Activated T-cell treated with anti-CD3 and anti-CD28 coated beads, Interleukin-2, amount 50 U/mL, for 48 hours (primary cell): ENCODE measurements around the gene HYAL3.
"Not testable (repeated sequence)": the region's sequence is repeated elsewhere in the genome, so short reads cannot be mapped to it uniquely, and the experiment has no call there.

Source experiments
- DNase-seq, 2 experiments: peaks; one replicate each; pipeline ENCODE4 v3.0.0-alpha.2; 2020

The HYAL3 gene

DNA sequence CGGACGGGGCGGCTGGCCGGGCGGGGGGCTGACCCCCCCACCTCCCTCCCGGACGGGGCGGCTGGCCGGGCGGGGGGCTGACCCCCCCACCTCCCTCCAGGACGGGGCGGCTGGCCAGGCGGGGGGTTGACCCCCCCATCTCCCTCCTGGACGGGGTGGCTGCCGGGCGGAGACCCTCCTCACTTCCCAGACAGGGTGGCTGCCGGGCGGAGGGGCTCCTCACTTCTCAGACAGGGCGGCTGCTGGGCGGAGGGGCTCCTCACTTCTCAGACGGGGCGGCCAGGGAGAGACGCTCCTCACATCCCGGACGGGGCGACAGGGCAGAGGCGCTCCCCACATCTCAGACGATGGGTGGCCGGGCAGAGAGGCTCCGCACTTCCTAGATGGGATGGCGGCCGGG lies 12.8 kb upstream of the HYAL3 start:
- DNase-seq: not testable (repeated sequence)

DNA sequence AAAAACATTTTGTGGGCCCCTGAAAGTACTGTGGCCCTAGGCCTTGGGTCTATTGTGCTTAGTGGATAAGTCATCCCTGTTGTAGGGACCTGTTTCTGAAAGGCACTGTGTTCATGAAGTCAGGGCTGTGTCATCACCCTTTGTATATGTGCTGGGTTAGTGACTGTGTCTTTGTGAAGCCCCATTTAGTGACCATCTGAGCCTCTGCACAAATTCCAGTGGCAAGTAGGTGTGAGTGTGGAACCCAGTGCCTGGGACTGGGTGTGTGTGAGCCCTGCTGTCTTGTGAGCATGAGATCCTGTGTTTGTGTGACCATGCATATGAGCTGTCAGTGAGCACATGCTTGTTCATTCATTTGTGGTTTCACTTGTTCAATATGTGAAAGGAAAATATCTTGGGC lies 5.4 kb upstream of the HYAL3 start:
- DNase-seq: peak in 1 of 2 experiments; percentile 47

- DNase-seq: no peak
These were observed 4.0 kb upstream of the HYAL3 start, which contains the start of gene HYAL1 for GRCh38 chr3:50303013-50303815. HYAL1 (minus strand) TSS chr3:50303574; CDS start chr3:50302956, 618 bp downstream.

DNA sequence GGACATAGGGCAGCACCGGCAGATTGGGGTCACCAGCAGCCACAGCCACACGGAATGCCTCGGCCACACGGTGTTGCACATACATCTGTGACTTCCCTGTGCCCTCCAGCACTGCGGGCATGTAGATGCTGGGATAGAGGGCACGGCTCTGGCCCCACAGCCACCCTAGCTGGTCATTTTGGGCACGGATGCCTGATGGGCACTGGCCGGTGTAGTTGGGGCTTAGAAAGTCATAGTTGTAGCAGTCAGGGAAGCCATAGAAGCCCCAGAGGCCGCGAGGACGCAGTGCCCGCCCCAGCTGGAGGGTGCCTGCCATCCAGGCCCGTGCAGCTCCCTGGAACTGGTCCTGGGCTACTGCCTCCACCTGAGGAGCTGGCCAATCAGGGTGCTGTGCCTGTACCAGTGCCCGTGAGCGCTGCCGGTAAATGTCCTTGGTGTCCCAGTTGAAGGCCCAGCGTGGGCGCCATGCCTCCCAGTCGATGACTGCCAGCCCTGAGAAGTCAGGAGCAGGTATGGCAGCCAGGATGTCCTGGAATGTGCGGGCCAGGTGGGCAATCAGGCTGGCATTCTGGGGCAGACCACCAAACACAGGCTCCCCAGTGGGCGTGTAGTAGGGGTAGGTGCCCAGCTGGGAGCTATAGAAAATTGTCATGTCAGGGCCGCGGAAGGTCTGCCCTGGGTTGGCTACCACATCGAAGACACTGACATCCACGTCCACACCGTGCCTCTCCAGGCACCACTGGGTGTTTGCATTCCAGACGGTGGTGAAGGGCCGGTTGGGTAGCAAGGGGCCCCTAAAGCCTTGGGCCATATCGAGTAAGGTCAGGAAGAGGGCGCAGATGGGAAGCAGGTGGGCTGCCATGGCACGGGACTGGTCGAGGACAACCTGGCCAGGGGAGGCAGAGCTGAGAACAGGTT lies 3.1 kb upstream of the HYAL3 start:
- no peak for DNase-seq

DNA sequence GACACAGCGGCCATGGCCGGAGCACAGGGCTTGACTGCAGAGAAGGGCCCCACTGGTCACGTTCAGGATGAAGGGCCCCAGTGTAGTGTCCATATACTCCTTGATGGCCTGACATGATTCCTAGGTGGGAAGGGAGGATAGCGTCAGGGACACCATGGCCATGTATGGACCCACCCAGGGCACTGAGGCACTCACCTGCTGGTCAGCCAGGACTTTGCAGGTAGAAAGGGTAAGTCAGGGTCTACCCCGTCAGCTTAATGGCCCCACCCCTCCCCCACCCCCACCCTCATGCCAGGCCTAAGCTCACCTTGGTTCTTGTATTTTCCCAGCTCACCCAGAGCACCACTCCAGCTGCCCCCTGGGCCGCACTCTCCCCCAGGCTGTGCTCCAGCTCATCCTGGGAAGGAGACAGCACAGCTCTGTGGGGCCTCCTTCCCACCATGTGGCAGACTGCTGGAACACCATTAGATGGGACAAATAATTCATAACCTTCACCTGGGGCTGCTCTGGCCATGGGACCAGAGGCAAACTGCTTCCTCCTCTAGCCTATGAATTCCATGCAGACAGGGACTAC lies 1.6 kb upstream of the HYAL3 start:
- DNase-seq: no peak

- no peak for DNase-seq
These were observed 900 bp upstream of the HYAL3 start for GRCh38 chr3:50299929-50300680.

DNA sequence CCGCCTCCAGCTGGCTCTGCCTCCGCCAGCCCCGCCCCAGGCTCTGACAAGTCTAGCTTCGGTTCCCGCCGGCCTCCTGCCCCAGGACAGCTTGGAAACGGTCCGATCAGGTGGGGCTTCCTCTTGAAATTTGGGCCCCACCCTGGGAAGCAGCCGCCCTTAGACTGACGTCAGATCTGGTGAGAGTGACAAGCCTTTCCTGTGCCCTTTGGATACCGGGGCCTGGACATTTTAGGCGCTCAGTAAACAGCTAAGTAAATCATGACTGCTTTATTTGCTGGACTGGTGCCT lies 378 bp upstream of the HYAL3 start:
- DNase-seq: no peak

DNA sequence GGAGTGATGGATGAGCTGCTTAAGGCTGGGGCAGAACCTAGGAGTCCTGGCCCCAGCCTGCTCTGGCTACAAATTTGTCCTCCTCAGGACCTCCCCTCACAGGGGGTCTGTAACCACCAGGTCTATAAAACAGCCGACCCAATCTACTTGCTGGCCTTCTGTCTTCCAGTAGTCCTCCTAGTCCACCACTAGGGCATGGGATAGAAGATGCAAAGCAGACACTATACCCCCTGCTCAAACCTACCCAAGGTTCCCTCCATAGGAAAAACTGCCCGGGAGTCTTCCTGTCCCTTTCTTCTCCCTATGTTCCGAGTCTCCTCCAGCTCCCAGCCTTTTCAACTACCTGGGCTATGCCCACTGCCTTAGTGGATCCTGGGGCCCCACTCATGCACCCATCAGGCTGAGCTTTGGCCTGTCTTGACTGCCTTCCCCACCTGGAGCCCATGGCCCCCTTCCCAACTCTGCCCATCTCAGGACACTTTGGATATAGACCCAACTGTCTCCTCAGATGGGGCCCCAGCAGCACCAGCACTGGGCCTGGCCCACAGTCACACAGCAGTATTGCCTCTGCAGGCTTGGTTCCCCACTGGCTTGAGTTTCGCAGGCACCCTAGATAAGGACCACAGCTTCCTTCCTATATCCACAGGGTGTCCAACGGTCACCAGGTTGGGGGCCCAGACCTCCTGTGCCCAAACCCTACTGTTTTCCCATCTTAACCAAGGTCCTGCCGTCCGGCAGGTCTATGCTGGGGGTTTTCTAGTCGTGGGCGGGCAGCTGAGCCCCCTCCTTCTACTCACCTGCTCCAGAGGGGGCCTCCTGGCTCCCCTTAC lies 1.1 kb downstream of the HYAL3 start:
- DNase-seq: no peak

- no peak for DNase-seq
These were observed 1.8 kb downstream of the HYAL3 start for GRCh38 chr3:50297384-50297775.

GRCh38 chr3:50296721-50297383 lies 2.4 kb downstream of the HYAL3 start:
- DNase-seq: no peak

DNA sequence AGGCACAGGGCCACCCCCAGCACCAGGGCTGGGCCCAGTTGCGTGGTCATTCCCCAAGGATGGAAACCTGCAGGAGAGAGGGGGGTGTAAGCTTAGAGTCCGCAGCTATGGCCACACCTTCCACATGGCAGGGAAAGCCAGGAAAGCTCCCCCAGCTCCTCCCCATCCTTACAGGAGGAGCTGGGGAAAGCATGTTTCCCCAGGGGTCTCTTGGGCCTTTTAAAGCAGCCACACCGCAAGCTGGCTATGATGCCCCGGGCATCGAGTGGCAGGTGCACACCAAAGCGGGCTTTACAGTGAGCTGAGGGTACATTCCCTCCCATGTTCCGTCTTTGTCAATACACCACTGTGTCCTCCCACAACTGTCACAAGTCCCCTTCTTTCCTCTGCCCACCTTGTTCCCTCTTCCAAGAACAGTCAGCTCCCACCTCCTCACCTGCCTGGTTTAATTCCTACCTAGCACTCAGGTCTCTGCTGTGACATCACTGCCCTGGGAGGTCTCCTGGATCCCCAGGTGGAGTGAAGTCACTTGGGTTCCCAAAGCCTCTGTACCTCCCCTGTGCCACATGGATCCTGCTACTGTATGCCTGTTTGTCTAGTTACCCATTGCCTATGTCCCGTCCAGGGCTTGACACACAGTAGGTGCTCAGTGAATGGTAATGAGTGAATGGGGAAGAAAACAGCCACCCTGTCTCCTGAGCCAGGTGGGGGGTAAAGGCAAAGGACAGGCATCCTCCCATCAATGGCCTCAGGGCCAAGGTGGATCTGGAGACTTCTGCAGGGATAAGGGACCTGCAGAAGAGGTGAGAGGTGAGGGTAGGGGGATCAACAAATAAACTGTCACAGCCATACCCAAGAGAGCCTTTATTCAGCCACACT lies 3.4 kb downstream of the HYAL3 start:
- no peak for DNase-seq

DNA sequence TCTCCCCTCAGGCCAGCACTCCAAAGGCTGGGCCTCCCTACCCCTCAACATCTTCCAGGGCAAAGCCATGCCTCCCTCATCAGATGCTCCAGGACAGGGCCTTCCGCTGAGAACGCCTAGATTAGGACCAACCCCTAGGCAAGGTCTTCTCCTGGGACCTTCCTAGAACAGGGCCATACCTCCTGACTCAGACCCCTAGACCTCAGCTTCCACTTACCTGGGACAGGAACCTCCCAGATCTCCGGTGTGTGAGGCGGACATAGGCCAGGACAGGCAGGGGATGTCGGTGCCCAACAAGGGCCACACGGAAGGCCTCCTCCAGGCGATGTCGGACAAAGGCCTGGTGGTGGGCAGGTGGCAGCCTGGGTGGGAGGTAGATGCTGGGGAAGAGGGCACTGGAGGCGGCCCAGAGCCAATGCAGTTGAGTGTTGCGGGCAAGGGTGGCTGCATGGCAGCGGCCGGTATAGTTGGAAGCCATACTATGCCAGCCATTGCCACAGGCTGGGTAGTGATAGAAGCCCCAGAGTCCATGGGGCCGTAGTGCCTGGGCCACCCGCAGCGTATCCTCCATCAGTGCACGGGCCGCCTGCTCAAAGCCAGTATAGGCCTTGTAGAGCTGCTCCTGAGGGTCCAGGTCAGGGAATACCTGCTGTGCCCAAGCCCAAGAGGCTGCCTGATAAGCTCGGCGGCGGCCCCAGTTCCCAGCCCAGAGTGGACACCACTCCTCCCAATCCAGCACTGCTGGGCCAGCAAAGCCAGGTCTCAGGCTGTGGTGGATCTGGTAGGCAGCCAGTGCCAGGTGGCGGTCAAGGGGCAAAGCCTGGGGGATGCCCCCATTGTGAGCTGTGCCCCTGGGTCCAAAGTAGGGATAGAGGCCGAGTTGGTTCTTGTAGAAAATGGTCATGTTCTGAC lies 4.5 kb downstream of the HYAL3 start:
- DNase-seq: no peak

- DNase-seq: no peak
These were observed 5.1 kb downstream of the HYAL3 start for GRCh38 chr3:50294089-50294488.

DNA sequence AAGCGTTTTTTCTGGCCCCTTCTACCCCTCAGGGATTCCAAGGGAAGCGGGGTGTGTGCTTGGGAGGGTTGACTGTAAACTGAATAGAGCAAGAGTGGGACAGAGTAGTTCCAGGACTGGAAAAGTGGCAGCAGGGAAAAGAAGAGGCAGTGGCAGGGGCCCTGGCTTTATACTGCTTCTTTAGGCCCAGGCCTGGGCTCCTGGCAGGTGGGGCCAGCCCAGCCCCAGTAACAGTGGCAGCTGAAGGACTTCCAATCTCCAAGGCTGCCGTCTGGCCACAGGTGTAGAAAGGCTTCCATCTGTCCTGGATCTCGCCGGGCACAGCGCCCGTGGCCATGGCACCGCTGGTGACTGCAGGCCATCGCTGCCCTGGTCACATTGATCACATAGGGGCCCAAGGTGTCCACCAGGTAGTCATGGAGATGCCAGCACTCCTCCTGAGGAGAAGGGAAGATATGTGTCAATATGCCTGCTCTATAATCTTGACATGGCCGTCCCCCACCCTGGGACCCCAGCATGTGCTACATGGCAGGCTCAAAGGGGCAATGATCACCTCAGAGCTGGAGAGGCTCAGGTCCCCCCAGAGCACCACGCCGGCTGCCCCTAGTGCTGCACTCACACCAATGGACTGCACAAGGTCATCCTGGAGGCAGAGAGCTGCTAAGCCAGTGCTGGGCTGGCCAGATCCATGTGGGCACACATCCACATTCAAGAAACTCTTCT lies 6.0 kb downstream of the HYAL3 start:
- no peak for DNase-seq

GRCh38 chr3:50292159-50293078 lies 6.8 kb downstream of the HYAL3 start, which contains the start of gene IFRD2:
IFRD2 (minus strand) TSS chr3:50292429; CDS start chr3:50292274, 155 bp downstream.
- peak; percentile 94 to 97 for DNase-seq

- DNase-seq: no peak
These were observed 9.0 kb downstream of the HYAL3 start for GRCh38 chr3:50290161-50290641.

DNA sequence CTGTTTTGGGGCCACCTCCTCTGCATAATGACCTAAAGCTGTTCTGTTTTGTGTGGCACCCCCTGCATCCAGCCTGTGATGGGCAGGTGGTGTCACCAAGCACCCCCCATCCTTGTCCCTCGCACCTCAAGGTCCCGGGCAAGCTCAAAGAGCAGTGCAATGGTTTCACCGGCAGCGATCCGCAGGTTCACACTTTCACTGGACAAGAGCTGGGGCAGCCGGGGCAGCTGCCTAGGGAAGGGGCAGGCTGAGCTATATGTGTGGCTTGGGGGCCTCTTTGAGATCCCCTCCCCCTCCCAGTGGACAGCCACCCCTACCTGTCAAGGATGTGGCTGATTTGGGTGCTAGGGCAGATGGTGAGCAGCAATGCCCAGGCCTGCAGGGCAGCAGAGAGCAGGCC lies 10.1 kb downstream of the HYAL3 start:
- no peak for DNase-seq
